PC-3 (cell line): Measurements from ENCODE around the gene PDZK1IP1.

ENCODE experiments used
- CTCF ChIP-seq: fragments of 300-600 bp; sonication (generic); conservative IDR thresholded peaks from 2 replicates; pipeline ENCODE4 v1.5.1; 2017; ENCODE audit warnings: antibody characterized with exemption, low read depth, mild to moderate bottlenecking, low read length
- EZH2 ChIP-seq: fragments of 300-600 bp; sonication (generic); IDR thresholded peaks from one replicate; pipeline ENCODE4 v1.6.1; 2017; ENCODE audit warnings: antibody characterized with exemption, mild to moderate bottlenecking, low read length; ENCODE audit not compliant: unreplicated experiment
- EZH2phosphoT487 ChIP-seq: fragments of 300-600 bp; sonication (generic); IDR thresholded peaks from 2 replicates; pipeline ENCODE4 v1.6.1; 2018; ENCODE audit warnings: mild to moderate bottlenecking, antibody characterized with exemption, low read length, borderline replicate concordance

- TF ChIP-seq CTCF (no peak), EZH2 (no peak), EZH2phosphoT487 (no peak)
Measured at GRCh38 chr1:47233186-47233585, 43.4 kb upstream of the PDZK1IP1 start.
